Keratinocyte (primary cell): Measurements from ENCODE around the gene FNDC8.

Experiments used
- CTCF ChIP-seq, 3 experiments: IDR thresholded peaks in 1 of 3; conservative IDR thresholded peaks in 1 of 3; optimal IDR thresholded peaks in 1 of 3; 2 replicates in 2 of 3; 3 replicates in 1 of 3; pipeline versions ENCODE3 to v1.5.1; 2011; ENCODE audit warnings: low read length in 3 of 3, mild to moderate bottlenecking in 3 of 3, moderate library complexity in 2 of 3, control low read depth in 1 of 3, inconsistent platforms in 1 of 3; ENCODE audit not compliant: insufficient read depth in 2 of 3; ENCODE audit errors: extremely low read depth in 1 of 3
- EZH2 ChIP-seq: IDR thresholded peaks from one replicate; pipeline ENCODE4 v1.6.1; 2012; ENCODE audit warnings: inconsistent platforms, mild to moderate bottlenecking, low read length, moderate library complexity

- TF ChIP-seq CTCF (optimal IDR thresholded peaks at IDR 0.05 in 1 of 3, IDR thresholded peaks at IDR 0.05 in 1 of 3, conservative IDR thresholded peaks at IDR 0.05 in 1 of 3; ENCODE audit: extremely low read depth in 1 of 3, insufficient read depth in 2 of 3, low read length in 3 of 3): no peak
- TF ChIP-seq EZH2: no peak
These were observed 46.3 kb downstream of the FNDC8 start for GRCh38 chr17:35167666-35168065.
